ENCODE data around the gene DPP9. TPM values are rescaled to one million over a fixed set of nuclear protein-coding genes. Genes with fewer than 3 reads are reported as not detected.

Gene DPP9
- total RNA-seq, 1 donor from 2014 or later: 53.8 TPM

DNA sequence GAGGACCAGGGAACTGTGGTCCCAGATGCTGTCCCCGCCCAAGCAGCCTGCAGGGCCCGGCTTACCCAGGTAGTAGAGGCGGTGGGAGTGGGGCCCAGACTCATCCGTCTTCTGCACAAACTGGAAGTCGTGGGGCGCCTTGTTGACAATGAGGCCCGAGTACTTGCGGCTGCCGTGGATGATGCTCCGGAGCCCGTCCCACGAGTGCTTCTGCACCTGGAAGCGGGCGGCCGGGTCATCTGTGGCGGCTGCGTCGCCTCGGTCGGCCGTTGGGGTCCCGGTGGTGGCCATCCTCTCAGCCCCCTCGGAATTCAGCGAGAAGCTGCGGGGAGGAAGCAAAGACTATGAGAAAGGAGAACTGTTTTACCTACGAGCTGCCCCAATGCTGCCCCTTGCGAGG, 9.6 kb downstream of the DPP9 start:
- Histone ChIP-seq H3K9me3 (no peaks in the 10 kb centered on the region), H3K36me3 (peaks cover 0 to 56% of the 10 kb centered on the region in 2 donors), H3K27ac (peak overlapping the region; percentile 86), H3K27me3 (no peaks in the 10 kb centered on the region), H3K4me1 (peaks cover 34% of the 10 kb centered on the region), H3K4me3 (no peak overlapping the region)
- DNase-seq (ENCODE audit: extremely low spot score in 2 of 2): no peak
- TF ChIP-seq, protein P1, sequence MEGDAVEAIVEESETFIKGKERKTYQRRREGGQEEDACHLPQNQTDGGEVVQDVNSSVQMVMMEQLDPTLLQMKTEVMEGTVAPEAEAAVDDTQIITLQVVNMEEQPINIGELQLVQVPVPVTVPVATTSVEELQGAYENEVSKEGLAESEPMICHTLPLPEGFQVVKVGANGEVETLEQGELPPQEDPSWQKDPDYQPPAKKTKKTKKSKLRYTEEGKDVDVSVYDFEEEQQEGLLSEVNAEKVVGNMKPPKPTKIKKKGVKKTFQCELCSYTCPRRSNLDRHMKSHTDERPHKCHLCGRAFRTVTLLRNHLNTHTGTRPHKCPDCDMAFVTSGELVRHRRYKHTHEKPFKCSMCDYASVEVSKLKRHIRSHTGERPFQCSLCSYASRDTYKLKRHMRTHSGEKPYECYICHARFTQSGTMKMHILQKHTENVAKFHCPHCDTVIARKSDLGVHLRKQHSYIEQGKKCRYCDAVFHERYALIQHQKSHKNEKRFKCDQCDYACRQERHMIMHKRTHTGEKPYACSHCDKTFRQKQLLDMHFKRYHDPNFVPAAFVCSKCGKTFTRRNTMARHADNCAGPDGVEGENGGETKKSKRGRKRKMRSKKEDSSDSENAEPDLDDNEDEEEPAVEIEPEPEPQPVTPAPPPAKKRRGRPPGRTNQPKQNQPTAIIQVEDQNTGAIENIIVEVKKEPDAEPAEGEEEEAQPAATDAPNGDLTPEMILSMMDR (IDR thresholded peaks at IDR 0.05): no peak
- no peak for TF ChIP-seq POLR2AphosphoS5 (IDR thresholded peaks at IDR 0.05; ENCODE audit: insufficient read depth in 1 of 2, low read depth in 1 of 2)
- TF ChIP-seq POLR2A (IDR thresholded peaks at IDR 0.05): no peak
- intact Hi-C loops (cut with DNase I): no loop called here

DNA sequence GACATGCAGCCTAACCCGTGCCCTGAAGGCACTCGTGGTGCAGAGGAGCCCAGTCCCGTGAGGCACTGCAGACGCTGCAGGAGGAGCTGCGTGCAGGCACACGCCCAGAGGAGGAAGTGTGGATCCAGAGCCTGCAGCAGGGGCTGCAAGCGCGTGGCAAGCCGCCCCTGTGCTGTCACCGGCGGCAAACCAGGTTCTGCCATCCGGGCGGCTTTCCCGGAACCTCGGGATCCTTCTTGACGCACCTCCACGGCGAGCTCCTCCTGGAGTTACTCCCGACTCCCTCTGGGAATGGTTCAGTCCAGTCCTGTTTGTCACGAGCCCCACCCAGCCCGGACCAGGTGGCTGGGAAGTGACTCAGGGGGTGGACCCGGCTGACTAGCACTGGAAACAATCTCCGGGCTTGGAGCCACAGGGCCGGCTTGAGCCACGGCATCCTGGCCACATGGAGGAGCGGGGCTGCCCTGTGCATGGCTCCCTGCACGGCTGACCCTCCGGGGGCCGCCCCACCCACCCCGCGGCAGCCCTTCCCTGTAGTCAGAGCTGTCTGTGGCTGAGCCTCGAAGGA, 10.2 kb downstream of the DPP9 start:
- H3K27me3 ChIP-seq: no peaks in the 10 kb centered on the region

DNA sequence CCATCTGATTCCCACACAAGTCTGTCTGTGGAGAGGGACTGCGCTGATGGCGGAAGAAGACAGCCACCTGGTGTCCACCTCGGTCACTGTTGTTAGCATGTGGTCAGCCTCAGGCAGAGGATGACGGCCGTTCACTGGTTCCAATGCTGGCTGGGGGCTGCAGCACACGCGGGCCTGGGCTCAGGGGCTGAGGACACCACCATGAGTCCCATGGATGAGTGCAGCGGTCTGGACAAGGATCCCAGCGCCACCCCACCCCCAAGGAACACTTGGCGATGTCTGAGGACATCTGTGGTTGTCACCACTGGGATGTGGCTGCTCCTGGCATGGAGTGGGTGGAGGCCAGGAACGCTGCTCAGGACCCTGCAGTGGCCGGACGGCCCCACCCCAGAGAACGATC, 10.9 kb downstream of the DPP9 start:
- Histone ChIP-seq H3K27me3 (no peaks in the 10 kb centered on the region), H3K9me3 (no peaks in the 10 kb centered on the region), H3K36me3 (peaks cover 0 to 45% of the 10 kb centered on the region in 2 donors), H3K4me1 (peaks cover 42% of the 10 kb centered on the region), H3K4me3 (no peak overlapping the region), H3K27ac (peak overlapping the region; percentile 86)
- DNase-seq (ENCODE audit: extremely low spot score in 2 of 2): no peak
- intact Hi-C loops (cut with DNase I): no loop called here
- no peak for TF ChIP-seq POLR2A (IDR thresholded peaks at IDR 0.05)
- TF ChIP-seq POLR2AphosphoS5 (IDR thresholded peaks at IDR 0.05; ENCODE audit: insufficient read depth in 1 of 2, low read depth in 1 of 2): no peak
- TF ChIP-seq, protein P1 (IDR thresholded peaks at IDR 0.05): no peak

More for the DNA sequence above, 10.2 kb downstream of the DPP9 start:
- Histone ChIP-seq H3K4me3 (no peak overlapping the region), H3K4me1 (peaks cover 35% of the 10 kb centered on the region), H3K27ac (peak overlapping the region; percentile 86), H3K9me3 (no peaks in the 10 kb centered on the region), H3K36me3 (peaks cover 0 to 51% of the 10 kb centered on the region in 2 donors)
- DNase-seq (ENCODE audit: extremely low spot score in 2 of 2): peak in 1 of 2 donors; percentile 97
- intact Hi-C loops (cut with DNase I): no loop called here
- peak; percentile 92 to 94 for TF ChIP-seq POLR2AphosphoS5 (IDR thresholded peaks at IDR 0.05; ENCODE audit: insufficient read depth in 1 of 2, low read depth in 1 of 2)
- TF ChIP-seq, protein P1 (IDR thresholded peaks at IDR 0.05): no peak

DNA sequence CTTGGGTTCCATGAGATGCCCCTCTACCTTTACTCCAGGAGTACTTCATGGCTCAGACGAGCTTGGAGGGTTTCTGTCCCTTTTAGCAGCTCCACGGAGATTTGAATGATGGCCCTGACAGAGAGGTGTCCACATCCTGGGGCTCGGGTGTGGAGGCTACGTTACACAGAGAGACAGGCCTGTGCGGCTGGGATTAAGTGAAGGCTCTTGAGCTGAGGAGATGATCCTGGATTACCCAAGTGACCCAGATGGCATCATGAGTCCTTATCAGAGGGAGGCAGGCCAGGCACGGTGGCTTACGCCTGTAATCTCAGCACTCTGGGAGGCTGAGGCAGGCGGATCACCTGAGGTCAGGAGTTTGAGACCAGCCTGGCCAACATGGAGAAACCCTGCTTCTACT, 12.4 kb downstream of the DPP9 start:
- Histone ChIP-seq H3K9me3 (no peaks in the 10 kb centered on the region), H3K27ac (peak overlapping the region; percentile 34), H3K4me1 (peaks cover 56% of the 10 kb centered on the region), H3K4me3 (no peak overlapping the region), H3K36me3 (peaks cover 0 to 35% of the 10 kb centered on the region in 2 donors), H3K27me3 (no peaks in the 10 kb centered on the region)
- no peak for TF ChIP-seq POLR2AphosphoS5 (IDR thresholded peaks at IDR 0.05; ENCODE audit: insufficient read depth in 1 of 2, low read depth in 1 of 2)
- TF ChIP-seq, protein P1 (IDR thresholded peaks at IDR 0.05): no peak
- no peak for TF ChIP-seq POLR2A (IDR thresholded peaks at IDR 0.05)
- DNase-seq (ENCODE audit: extremely low spot score in 2 of 2): no peak
- intact Hi-C loops (cut with DNase I): no loop called here

DNA sequence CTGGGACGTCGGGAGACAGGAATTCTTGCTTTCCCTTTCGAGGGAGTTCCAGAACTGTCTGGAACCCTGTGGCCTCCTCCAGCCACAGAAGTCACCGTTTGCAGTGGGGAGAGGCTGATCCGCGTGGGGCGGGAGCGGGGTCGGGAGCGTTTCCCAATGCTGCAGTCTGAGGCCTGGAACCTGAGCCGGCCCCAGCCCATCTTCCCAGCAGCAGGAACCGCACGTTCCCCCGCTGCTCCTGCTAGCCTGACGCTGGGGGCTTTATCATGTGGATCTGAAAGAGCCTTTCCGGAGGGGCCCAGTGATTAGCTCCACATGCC, 13.4 kb downstream of the DPP9 start:
- Histone ChIP-seq H3K36me3 (peaks cover 0 to 39% of the 10 kb centered on the region in 2 donors), H3K4me1 (peaks cover 52% of the 10 kb centered on the region), H3K4me3 (no peak overlapping the region), H3K27ac (peak overlapping the region; percentile 34), H3K9me3 (no peaks in the 10 kb centered on the region), H3K27me3 (no peaks in the 10 kb centered on the region)
- intact Hi-C loops (cut with DNase I): no loop called here
- no peak for DNase-seq (ENCODE audit: extremely low spot score in 2 of 2)
- no peak for TF ChIP-seq POLR2A (IDR thresholded peaks at IDR 0.05)
- TF ChIP-seq POLR2AphosphoS5 (IDR thresholded peaks at IDR 0.05; ENCODE audit: insufficient read depth in 1 of 2, low read depth in 1 of 2): no peak
- TF ChIP-seq, protein P1 (IDR thresholded peaks at IDR 0.05): no peak
